Small intestine (tissue), 7 donors: ENCODE data around the gene CTNNAL1. TPM values are rescaled to one million over a fixed set of nuclear protein-coding genes. Genes with fewer than 3 reads are reported as not detected.
"Not testable (repeated sequence)": the region's sequence is repeated elsewhere in the genome, so short reads cannot be mapped to it uniquely, and the experiment has no call there.

ENCODE experiments used
- DNase-seq, 2 donors: peaks; one replicate each; pipeline versions ENCODE4 v3.0.0 to v3.0.0-alpha.2; 2013
- FAIRE-seq: peaks from 2 replicates; lab custom pipeline; 2012; peaks lifted over from hg19 to GRCh38; lab: Jason Lieb, UNC
- H3K27ac ChIP-seq, 3 donors: one replicate each; pipeline ENCODE4 v1.5.1; 2013; ENCODE audit warnings: low read length in 2 of 3, mild to moderate bottlenecking in 2 of 3, control low read depth in 1 of 3, inconsistent platforms in 1 of 3, low read depth in 1 of 3, moderate library complexity in 1 of 3
- H3K27me3 ChIP-seq, 3 donors: one replicate each; pipeline ENCODE4 v1.6.1; 2013; ENCODE audit warnings: low read length in 3 of 3, inconsistent platforms in 1 of 3; ENCODE audit not compliant: control insufficient read depth in 3 of 3, insufficient read depth in 3 of 3
- H3K36me3 ChIP-seq, 3 donors: one replicate each; pipeline ENCODE4 v1.6.1; 2013; ENCODE audit warnings: low read length in 3 of 3, inconsistent platforms in 1 of 3, low read depth in 1 of 3, mild to moderate bottlenecking in 1 of 3, moderate library complexity in 1 of 3; ENCODE audit not compliant: control insufficient read depth in 3 of 3, insufficient read depth in 2 of 3
- H3K4me1 ChIP-seq, 3 donors: one replicate each; pipeline ENCODE4 v1.6.1; 2013; ENCODE audit warnings: low read length in 2 of 3, inconsistent platforms in 1 of 3, low read depth in 1 of 3, mild to moderate bottlenecking in 1 of 3, moderate library complexity in 1 of 3; ENCODE audit not compliant: control insufficient read depth in 3 of 3, insufficient read depth in 2 of 3
- H3K4me3 ChIP-seq, 3 donors: one replicate each; pipeline ENCODE4 v1.5.1; 2013; ENCODE audit warnings: low read length in 3 of 3, control low read depth in 1 of 3, inconsistent platforms in 1 of 3, low read depth in 1 of 3, mild to moderate bottlenecking in 1 of 3, moderate library complexity in 1 of 3
- H3K9me3 ChIP-seq, 2 donors: one replicate each; pipeline ENCODE4 v1.6.1; 2013; ENCODE audit warnings: low read depth in 1 of 2, low read length in 1 of 2; ENCODE audit not compliant: control insufficient read depth in 2 of 2, insufficient read depth in 1 of 2
- WGBS, 3 donors: extraction: QIAGEN DNeasy Blood & Tissue Kit; methylation state at CpG; one replicate each; pipeline ENCODE4 v1.1.7; 2013; 5-methylcytosine and 5-hydroxymethylcytosine counted together
- polyA plus RNA-seq, 4 donors: library from polyadenylated mRNA; stranded (reverse) in 3 of 4; unstranded in 1 of 4; fragments of 200-250 nt in 3 of 4; fragments of 120-200 nt in 1 of 4; gene quantifications; one replicate each; pipeline versions ENCODE4 v1.2.1 to v1.2.3, GENCODE V29; 2013
- donor health status: healthy with polysubstance abuse.
- donor health status: control.
- donor health status: control.
- donor health status: Bipolar disorder and iron deficiency.
- donor health status: healthy.

CTNNAL1 gene
- polyA plus RNA-seq, 4 donors = 7.8 to 26.6 (median 20.8) TPM

DNA sequence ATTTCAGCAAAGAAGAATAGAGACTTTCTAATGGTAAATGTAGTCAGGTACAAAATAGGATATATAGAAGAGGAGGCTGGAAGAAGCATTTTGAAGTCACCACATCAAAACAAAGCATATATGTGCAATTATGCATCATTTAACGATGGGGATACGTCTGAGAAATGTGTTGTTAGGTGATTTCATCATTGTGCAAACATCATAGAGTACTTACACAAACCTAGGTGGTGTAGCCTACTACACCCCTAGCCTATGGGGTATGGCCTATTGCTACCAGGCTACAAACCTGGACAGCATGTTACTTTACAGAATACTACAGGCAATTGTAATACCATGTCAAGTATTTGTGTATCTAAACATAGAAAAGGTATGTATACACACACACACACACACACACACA is 107.8 kb downstream of the CTNNAL1 start:
- Histone ChIP-seq H3K9me3 (no peaks in the 10 kb centered on the region), H3K4me1 (no peaks in the 10 kb centered on the region), H3K27ac (no peak overlapping the region), H3K27me3 (no peaks in the 10 kb centered on the region), H3K36me3 (peaks cover 0 to 23% (median 16%) of the 10 kb centered on the region in 3 donors), H3K4me3 (no peak overlapping the region)
- DNase-seq = no peak
- WGBS, 3 donors = 65 to 74% (median 69%) methylated on average over 2 of the region's 2 CpGs
- no peak for FAIRE-seq

DNA sequence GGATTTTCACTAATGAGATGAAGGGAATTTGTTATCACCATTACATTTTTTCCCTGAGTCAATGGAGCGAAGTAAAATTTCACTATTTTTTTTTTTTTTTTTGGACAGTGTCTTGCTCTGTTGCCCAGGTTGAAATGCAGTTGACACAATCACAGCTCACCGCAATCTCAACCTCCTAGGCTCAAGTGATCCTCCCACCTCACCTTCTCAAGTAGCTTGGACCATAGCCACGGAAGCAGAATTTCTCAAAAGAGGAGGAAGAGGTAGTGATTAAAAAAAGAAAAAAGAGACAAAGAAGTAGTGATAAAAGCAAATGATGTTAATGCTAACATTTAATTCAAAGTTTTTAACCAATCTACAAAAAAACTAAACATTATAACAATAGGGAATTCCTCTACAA is 109.1 kb downstream of the CTNNAL1 start:
- no peak overlapping the region for H3K4me3 ChIP-seq
- DNase-seq (no peak), FAIRE-seq (no peak)
- H3K36me3 ChIP-seq = peaks cover 3 to 20% (median 17%) of the 10 kb centered on the region in 3 donors
- no peaks in the 10 kb centered on the region for H3K9me3 ChIP-seq
- WGBS, 3 donors = 95 to 100% (median 95%) methylated on average over 3 of the region's 3 CpGs
- H3K27me3 ChIP-seq = no peaks in the 10 kb centered on the region
- H3K4me1 ChIP-seq = no peaks in the 10 kb centered on the region
- no peak overlapping the region for H3K27ac ChIP-seq

DNA sequence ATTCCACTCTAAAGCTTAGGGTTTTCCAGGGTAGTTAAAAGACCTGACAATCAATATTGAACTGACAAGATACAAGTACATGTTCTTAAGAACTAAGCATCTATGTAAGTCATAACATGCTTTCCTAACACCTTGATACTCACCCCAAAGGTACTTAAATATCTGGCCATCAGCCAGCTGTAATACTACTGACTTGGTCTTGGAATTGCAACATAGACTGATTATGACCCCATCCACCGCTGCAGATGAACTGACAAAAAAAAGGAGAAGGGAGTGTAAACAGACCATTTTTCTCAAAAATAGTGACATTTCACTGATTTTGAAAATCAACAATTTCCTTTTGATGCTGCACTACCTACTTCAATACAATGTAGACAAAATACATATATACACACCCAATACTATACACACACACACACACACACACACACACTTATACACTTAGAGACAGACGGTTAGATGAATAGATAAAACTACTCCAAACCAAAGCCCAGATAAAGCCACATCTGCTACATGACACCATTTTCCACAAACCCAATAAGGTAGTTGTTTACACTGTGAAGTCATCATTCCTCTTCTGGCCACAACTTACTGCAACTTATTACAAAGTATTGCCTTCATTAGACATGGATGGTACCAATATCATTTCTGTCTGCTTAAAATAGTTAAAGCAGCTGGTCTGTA is 109.7 kb downstream of the CTNNAL1 start:
- Histone ChIP-seq H3K4me3 (no peak overlapping the region), H3K27ac (no peak overlapping the region), H3K36me3 (peaks cover 3 to 20% (median 17%) of the 10 kb centered on the region in 3 donors), H3K27me3 (no peaks in the 10 kb centered on the region), H3K9me3 (no peaks in the 10 kb centered on the region), H3K4me1 (no peaks in the 10 kb centered on the region)
- 83 to 91% (median 87%) methylated on average over 2 of the region's 2 CpGs for WGBS, 3 donors
- no peak for DNase-seq
- FAIRE-seq = no peak

DNA sequence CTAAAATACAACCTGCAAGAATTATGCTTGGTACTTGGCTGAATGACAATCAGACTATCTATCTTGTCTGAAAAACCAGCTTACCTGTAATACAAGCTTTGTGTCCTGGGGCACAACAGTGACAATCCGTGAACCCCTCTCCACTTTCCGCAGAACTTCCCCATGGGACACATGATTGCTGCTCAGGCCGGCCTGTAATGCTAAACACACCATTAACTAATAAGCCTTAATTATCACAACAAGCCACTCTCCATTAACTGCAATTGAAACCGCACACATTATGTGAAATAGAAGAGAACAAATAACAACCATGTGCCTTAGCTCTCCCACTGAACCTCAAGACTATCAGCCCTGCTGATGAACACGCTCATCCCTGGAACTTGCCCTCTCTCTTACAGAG is 113.1 kb downstream of the CTNNAL1 start:
- Histone ChIP-seq H3K27me3 (no peaks in the 10 kb centered on the region), H3K36me3 (peaks cover 10 to 24% (median 17%) of the 10 kb centered on the region in 3 donors)
- WGBS, 3 donors = 87 to 95% (median 93%) methylated on average over 5 of the region's 5 CpGs

DNA sequence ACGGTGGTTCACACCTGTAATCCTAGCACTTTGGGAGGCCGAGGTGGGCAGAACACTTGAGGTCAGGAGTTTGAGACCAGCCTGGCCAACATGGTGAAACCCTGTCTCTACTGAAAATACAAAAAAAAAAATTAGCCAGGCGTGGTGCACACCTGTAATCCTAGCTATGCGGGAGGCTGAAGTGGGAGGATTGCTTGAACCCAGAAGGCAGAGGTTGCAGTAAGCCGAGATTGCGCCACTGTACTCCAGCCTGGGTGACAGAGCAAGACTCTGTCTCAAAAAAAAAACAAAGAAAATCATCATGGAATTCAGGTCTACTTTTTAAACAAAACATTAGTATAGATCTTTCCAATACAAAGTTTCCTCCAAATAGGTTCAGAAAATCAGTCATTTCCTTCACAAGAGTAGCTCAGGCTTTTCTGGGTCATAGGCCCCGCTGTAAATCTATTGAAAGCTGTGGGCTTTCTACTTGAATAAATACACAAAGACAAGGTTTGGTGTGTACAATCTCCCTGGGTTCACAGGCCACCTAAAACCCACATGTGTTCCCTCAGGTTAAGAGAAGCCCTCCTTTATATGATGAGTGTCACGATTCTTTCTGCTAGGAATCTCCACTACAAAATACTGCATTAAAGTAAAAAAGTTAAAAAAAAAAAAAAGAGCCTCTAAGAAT is 114.1 kb downstream of the CTNNAL1 start:
- not testable (repeated sequence) for H3K4me1 ChIP-seq, H3K27ac ChIP-seq, DNase-seq, FAIRE-seq, H3K4me3 ChIP-seq, H3K9me3 ChIP-seq, H3K27me3 ChIP-seq
- H3K36me3 ChIP-seq = peaks cover 11 to 25% (median 21%) of the 10 kb centered on the region in 3 donors
- 96 to 97% (median 96%) methylated on average over 8 of the region's 8 CpGs for WGBS, 3 donors

More for the DNA sequence above, 113.1 kb downstream of the CTNNAL1 start:
- Histone ChIP-seq H3K4me3 (no peak overlapping the region), H3K4me1 (no peaks in the 10 kb centered on the region), H3K9me3 (no peaks in the 10 kb centered on the region), H3K27ac (no peak overlapping the region)
- DNase-seq (no peak), FAIRE-seq (no peak)

DNA sequence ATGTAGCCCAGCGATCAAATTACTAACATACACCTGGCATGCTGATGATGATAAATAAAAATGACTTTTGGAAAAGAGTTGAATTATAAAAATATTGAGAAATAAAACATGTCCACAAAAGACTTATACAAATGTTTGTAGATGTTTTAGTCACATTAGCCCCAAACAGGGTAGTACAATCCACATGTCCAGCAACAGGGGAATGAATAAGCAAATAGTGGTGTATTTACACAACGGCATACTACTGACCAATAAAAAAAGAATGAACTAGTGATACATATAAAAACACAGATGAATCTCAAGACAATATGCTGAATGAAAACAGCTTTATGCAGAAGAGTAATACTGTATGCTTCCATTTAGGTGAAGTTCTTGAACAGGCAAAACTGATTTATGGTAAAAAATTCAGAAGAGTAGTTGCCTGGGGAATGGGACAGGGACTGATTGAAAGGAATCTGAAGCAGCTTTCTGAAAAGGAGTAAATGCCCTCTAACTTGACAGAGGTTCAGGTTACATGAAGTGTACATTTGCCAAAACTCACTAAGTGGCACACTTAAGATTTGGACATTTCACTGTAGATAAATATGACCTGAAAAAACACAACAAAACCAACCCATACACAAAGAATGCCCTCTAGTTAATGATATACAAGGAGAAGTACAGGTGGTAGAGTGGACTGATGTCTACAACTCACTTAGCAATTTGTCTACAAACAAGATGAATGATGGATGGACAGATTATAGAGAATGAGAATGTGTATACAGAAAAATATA is 115.8 kb downstream of the CTNNAL1 start:
- Histone ChIP-seq H3K4me1 (no peaks in the 10 kb centered on the region), H3K27me3 (no peaks in the 10 kb centered on the region), H3K9me3 (no peaks in the 10 kb centered on the region), H3K27ac (no peak overlapping the region), H3K36me3 (peaks cover 16 to 27% (median 22%) of the 10 kb centered on the region in 3 donors), H3K4me3 (no peak overlapping the region)
- FAIRE-seq (no peak), DNase-seq (no peak)
- 96 to 97% (median 97%) methylated on average over 2 of the region's 2 CpGs for WGBS, 3 donors

DNA sequence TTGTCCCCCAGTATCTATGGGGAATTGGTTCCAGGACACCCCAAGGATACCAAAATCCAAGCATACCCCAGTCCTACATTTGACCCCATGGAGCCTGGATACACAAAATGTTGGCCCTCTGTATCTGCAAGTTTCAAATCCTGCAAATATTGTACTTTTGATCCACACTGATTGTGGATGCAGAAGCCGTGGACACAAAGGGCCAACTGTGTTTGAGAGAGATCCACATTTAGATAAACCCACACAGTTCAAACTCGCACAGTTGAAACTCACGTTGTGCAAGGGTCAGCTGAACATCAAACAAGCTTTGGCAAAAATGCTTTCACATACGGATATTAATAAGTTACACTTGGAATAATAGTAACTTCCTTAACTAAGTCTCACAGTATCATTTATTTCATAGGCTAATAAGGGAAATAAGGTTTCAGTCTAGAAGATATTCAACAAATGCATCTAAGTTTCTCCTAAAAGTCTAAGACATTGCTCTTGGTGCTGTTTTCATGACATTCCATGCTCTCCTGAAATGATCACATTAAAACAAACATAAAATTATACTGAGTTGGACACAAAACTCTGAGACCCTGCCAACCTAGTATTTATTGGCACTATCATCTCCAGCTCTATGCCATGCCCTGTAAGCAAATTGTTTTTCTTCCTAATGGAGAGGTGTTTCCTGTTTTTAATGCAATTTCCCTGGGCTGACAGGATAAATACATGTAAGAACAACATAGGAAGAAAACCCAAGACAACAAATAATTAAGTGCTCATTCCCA is 118.9 kb downstream of the CTNNAL1 start:
- Histone ChIP-seq H3K27me3 (no peaks in the 10 kb centered on the region), H3K9me3 (no peaks in the 10 kb centered on the region), H3K27ac (no peak overlapping the region), H3K4me3 (no peak overlapping the region), H3K4me1 (no peaks in the 10 kb centered on the region), H3K36me3 (peaks cover 21 to 39% (median 26%) of the 10 kb centered on the region in 3 donors)
- FAIRE-seq (no peak), DNase-seq (no peak)
- WGBS, 3 donors = 89 to 90% (median 89%) methylated on average over 4 of the region's 4 CpGs
